Suprapubic skin (tissue), 4 donors: ENCODE measurements around the gene TDP1. TPM values are rescaled to one million over a fixed set of nuclear protein-coding genes. Genes with fewer than 3 reads are reported as not detected.
"Not testable (repeated sequence)": the region's sequence is repeated elsewhere in the genome, so short reads cannot be mapped to it uniquely, and the experiment has no call there.

Experiments used
- DNase-seq, 2 donors: peaks; one replicate each; pipeline ENCODE4 v3.0.0-alpha.2; 2019; ENCODE audit warnings: low spot score in 2 of 2
- H3K27ac ChIP-seq: fragments of 200-600 bp; sonication (generic); one replicate; pipeline ENCODE4 v1.5.1; 2019
- H3K27me3 ChIP-seq: fragments of 200-600 bp; sonication (generic); one replicate; pipeline ENCODE4 v1.5.1; 2019
- H3K36me3 ChIP-seq: fragments of 200-600 bp; sonication (generic); one replicate; pipeline ENCODE4 v1.5.1; 2019
- H3K4me1 ChIP-seq: fragments of 200-600 bp; sonication (generic); one replicate; pipeline ENCODE4 v1.5.1; 2019
- H3K4me3 ChIP-seq: fragments of 200-600 bp; sonication (generic); one replicate; pipeline ENCODE4 v1.5.1; 2019; ENCODE audit warnings: mild to moderate bottlenecking
- H3K9me3 ChIP-seq: fragments of 200-600 bp; sonication (generic); one replicate; pipeline ENCODE4 v1.5.1; 2019
- EP300 ChIP-seq: sonication (generic); formaldehyde crosslinking; IDR thresholded peaks from one replicate; pipeline ENCODE4 v1.6.1; 2017; ENCODE audit warnings: antibody characterized with exemption
- POLR2A ChIP-seq, 2 donors: fragments of 450-650 bp; IDR thresholded peaks; one replicate each; pipeline ENCODE4 v1.6.1; 2017; ENCODE audit warnings: antibody characterized with exemption in 2 of 2, mild to moderate bottlenecking in 2 of 2, moderate library complexity in 2 of 2
- POLR2AphosphoS5 ChIP-seq, 3 donors: sonication (generic); formaldehyde crosslinking; IDR thresholded peaks; one replicate each; pipeline ENCODE4 v1.6.1; 2017; ENCODE audit warnings: antibody characterized with exemption in 3 of 3
- WGBS: methylation state at CpG from one replicate; pipeline ENCODE4 v1.1.5; 2018; 5-methylcytosine and 5-hydroxymethylcytosine counted together
- total RNA-seq, 4 donors: library from RNA; depleted of rRNA; stranded (reverse); fragments of >200 nt; gene quantifications; one replicate each; pipeline ENCODE4 v1.1.0, GENCODE V29; 2016
- TF ChIP-seq, protein P1 (sequence below), 2 donors: fragments of 200-600 bp in 1 of 2; fragments of 450-650 bp in 1 of 2; sonication (generic) in 1 of 2; IDR thresholded peaks; one replicate each; pipeline ENCODE4 v1.5.1; 2016 to 2019; ENCODE audit warnings: antibody characterized with exemption in 2 of 2, mild to moderate bottlenecking in 1 of 2, moderate library complexity in 1 of 2

The TDP1 gene
- total RNA-seq, 4 donors from 2014 or later = 10.8 to 25.8 (median 18.1) TPM

DNA sequence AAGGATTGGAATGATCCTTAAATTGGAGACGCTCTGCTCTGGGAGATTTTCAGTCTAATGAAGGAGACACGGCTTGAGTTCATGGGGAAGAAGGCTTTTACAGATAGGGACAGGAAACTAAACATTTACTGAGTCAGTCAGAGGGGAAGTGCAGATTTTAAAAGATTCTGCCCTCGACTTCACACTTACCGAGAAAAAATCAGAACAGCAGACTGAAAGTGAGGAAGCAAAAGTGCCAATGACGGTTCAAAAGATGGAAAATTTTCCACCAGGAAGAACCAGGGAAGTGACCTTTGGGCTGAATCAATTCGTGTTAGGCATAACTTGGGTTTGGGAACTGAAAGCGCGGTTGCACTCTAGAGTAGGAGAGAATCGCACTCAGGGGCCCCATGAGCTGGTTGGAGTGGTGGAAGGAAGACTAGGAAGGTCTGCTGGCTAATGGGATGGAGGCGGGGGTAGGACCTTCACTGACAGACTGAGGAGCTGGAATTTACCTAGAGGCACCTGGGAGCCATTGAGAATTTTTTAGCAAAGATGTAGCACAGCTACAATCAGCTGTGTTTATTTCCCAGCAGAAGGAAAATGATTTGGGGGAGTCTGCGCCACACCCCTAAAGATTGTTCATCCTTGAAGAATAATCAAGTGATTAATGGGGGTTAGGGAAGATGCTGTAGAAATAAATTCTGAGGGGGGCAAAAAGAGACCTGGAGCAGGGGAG is 107.3 kb downstream of the TDP1 start:
- no peaks in the 10 kb centered on the region for H3K9me3 ChIP-seq
- 50% methylated on average over 11 of the region's 11 CpGs for WGBS
- TF ChIP-seq POLR2AphosphoS5 (IDR thresholded peaks at IDR 0.05) (no peak), POLR2A (IDR thresholded peaks at IDR 0.05) (no peak), EP300 (no peak)
- TF ChIP-seq, protein P1, sequence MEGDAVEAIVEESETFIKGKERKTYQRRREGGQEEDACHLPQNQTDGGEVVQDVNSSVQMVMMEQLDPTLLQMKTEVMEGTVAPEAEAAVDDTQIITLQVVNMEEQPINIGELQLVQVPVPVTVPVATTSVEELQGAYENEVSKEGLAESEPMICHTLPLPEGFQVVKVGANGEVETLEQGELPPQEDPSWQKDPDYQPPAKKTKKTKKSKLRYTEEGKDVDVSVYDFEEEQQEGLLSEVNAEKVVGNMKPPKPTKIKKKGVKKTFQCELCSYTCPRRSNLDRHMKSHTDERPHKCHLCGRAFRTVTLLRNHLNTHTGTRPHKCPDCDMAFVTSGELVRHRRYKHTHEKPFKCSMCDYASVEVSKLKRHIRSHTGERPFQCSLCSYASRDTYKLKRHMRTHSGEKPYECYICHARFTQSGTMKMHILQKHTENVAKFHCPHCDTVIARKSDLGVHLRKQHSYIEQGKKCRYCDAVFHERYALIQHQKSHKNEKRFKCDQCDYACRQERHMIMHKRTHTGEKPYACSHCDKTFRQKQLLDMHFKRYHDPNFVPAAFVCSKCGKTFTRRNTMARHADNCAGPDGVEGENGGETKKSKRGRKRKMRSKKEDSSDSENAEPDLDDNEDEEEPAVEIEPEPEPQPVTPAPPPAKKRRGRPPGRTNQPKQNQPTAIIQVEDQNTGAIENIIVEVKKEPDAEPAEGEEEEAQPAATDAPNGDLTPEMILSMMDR (IDR thresholded peaks at IDR 0.05) = no peak
- peaks cover 27% of the 10 kb centered on the region for H3K4me1 ChIP-seq
- no peak overlapping the region for H3K27ac ChIP-seq
- H3K27me3 ChIP-seq = peaks cover 52% of the 10 kb centered on the region
- peak overlapping the region; percentile 54 for H3K4me3 ChIP-seq
- no peaks in the 10 kb centered on the region for H3K36me3 ChIP-seq
- no peak for DNase-seq

DNA sequence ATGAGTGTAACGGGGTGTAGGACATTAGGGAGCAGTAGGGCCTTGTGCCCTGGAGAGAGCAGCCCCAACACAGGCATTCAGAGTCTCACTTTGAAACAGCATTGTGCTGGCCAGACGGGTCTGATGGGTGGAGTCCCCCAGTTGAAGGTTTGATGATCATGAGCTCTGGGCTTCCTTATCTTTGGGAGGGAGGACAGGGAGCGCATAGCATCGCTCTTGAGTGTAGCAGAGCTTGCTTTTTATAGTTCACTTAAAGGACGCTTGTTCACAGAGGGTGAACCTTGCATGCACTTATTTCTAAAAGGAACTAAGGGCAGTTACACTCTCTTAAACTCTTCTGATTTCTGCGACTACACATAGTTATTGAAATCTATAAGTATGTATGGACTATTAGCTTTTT is 116.6 kb downstream of the TDP1 start:
- Histone ChIP-seq H3K9me3 (no peaks in the 10 kb centered on the region), H3K27me3 (peaks cover 19% of the 10 kb centered on the region), H3K36me3 (no peaks in the 10 kb centered on the region), H3K4me1 (no peaks in the 10 kb centered on the region), H3K27ac (no peak overlapping the region), H3K4me3 (no peak overlapping the region)
- 84% methylated on average over 6 of the region's 6 CpGs for whole genome bisulfite sequencing
- DNase-seq = no peak
- TF ChIP-seq EP300 (no peak), POLR2AphosphoS5 (IDR thresholded peaks at IDR 0.05) (no peak), POLR2A (IDR thresholded peaks at IDR 0.05) (no peak)
- TF ChIP-seq, protein P1 (IDR thresholded peaks at IDR 0.05) = no peak

DNA sequence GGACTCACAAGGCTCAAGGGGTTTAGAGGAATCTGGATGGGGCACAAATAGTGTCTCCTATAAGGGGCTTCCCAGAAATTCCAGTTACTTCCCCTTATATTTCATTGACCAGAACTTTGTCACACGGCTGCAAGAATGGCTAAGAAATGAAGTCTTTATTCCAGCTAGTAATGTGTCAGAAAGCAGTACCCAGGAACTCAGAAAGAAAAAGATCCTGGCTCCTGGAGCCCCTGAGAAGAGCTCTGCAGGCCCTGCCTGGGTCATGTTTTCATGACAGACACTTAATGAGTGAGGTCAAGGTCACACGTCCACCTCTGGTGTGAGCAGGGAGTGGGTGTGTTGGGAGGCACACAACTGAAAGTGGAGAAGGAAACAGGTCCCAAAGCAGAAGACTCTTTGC is 123.8 kb downstream of the TDP1 start:
- 85% methylated on average over 2 of the region's 2 CpGs for WGBS
- H3K27ac ChIP-seq = no peak overlapping the region

DNA sequence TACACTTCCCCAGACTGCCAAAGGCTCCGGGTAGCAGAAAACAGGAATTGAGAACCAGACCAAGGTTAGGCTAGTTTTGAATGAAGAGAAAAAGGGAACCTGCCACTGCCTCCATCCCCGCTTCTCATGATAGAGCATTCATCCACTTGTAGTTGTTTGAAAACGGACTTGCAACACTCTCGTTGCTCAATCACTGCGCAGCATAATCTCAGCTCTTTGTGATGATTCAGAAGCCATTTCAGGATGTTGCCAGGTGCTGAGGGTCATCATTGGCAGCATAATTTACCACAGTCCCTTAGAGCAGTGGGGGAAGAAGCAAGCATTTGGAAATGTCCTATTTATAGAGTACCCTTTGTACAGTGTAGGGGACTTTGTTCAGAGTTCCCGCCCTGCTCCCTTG is 131.7 kb downstream of the TDP1 start:
- H3K4me1 ChIP-seq = no peaks in the 10 kb centered on the region
- TF ChIP-seq EP300 (no peak), POLR2AphosphoS5 (IDR thresholded peaks at IDR 0.05) (no peak), POLR2A (IDR thresholded peaks at IDR 0.05) (no peak)
- TF ChIP-seq, protein P1 (IDR thresholded peaks at IDR 0.05) = no peak
- no peaks in the 10 kb centered on the region for H3K27me3 ChIP-seq
- H3K4me3 ChIP-seq = no peak overlapping the region
- WGBS = 79% methylated on average over 6 of the region's 6 CpGs
- no peak overlapping the region for H3K27ac ChIP-seq
- H3K9me3 ChIP-seq = no peaks in the 10 kb centered on the region
- peak in 1 of 2 donors; percentile 65 for DNase-seq
- H3K36me3 ChIP-seq = no peaks in the 10 kb centered on the region

More for the DNA sequence above, 123.8 kb downstream of the TDP1 start:
- H3K4me3 ChIP-seq = no peak overlapping the region
- H3K4me1 ChIP-seq = no peaks in the 10 kb centered on the region
- H3K9me3 ChIP-seq = no peaks in the 10 kb centered on the region
- TF ChIP-seq POLR2AphosphoS5 (IDR thresholded peaks at IDR 0.05) (no peak), EP300 (no peak), POLR2A (IDR thresholded peaks at IDR 0.05) (no peak)
- TF ChIP-seq, protein P1 (IDR thresholded peaks at IDR 0.05) = no peak
- DNase-seq = no peak
- H3K27me3 ChIP-seq = peaks cover 9% of the 10 kb centered on the region
- no peaks in the 10 kb centered on the region for H3K36me3 ChIP-seq

DNA sequence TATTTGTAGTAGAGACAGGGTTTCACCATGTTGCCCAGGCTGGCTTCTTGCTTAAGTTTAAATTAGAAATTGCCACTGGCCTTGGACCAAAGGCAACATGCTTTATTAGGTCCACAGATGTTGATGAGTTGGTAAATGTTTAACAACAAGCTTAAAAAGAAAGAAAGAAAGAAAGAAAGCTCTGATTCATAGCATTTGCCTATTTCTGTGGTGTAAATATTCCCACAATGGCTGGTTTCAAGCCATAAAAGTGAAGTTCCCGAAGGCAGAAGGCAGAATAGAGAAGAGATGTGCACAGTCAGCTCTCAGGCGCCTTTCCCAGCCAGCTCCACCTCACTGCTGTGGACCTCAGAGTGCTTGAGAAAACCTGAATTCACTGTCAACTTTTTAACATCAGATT is 132.4 kb downstream of the TDP1 start:
- no peaks in the 10 kb centered on the region for H3K9me3 ChIP-seq
- WGBS = 66% methylated on average over 2 of the region's 2 CpGs
- H3K36me3 ChIP-seq = no peaks in the 10 kb centered on the region
- no peak for DNase-seq
- no peak overlapping the region for H3K4me3 ChIP-seq
- H3K4me1 ChIP-seq = no peaks in the 10 kb centered on the region
- TF ChIP-seq POLR2A (IDR thresholded peaks at IDR 0.05) (no peak), EP300 (no peak), POLR2AphosphoS5 (IDR thresholded peaks at IDR 0.05) (no peak)
- TF ChIP-seq, protein P1 (IDR thresholded peaks at IDR 0.05) = no peak
- H3K27ac ChIP-seq = no peak overlapping the region
- no peaks in the 10 kb centered on the region for H3K27me3 ChIP-seq

DNA sequence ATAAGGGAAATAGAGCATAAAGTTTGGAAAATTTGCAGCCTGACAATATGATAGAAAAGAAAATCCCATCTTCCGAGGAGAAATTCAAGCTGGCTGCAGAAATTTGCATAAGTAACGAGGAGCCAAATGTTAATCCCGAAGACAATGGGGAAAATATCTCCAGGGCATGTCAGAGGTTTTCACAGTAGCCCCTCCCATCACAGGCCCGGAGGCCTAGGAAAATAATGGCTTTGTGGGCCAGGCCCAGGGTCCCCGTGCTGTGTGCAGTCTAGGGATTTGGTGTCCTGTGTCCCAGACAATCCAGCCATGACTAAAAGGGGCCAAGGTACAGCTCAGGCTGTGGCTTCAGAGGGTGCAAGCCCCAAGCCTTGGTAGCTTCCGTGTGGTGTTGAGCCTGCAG is 133.8 kb downstream of the TDP1 start:
- H3K4me1 ChIP-seq, H3K36me3 ChIP-seq, H3K9me3 ChIP-seq, H3K27me3 ChIP-seq, DNase-seq, H3K27ac ChIP-seq, H3K4me3 ChIP-seq: not testable (repeated sequence)
- WGBS = 43% methylated on average over 6 of the region's 6 CpGs
